Hematopoietic multipotent progenitor cell treated with erythropoietin and hydrocortisone succinate and interleukin-3 and kit ligand, for 15 days (in vitro differentiated cells): ENCODE measurements around the gene METTL25.

Experiments
- DNase-seq: peaks from one replicate; pipeline ENCODE4 v3.0.0-alpha.2; 2015; ENCODE audit warnings: low spot score

The METTL25 gene

GRCh38 chr12:82407481-82407880 lies 49.2 kb downstream of the METTL25 start:
- DNase-seq = no peak

DNA sequence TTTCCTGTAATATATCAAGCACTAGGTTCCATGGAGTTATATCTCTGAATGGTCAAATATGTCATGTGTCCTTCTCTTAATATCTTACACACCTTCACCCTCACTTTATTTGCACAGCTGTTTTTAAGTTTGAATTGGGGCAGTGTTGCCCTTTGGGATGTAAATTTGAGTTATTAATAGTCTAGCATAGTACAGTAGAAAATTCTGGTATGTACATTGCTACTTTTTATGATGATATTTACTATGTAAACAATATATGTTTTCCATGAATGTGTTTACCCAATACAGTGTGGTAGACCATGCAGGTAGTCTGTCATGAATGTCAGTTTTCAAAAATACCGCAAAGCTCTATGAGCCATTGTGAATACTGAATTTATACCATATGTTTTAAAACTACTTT lies 50.5 kb downstream of the METTL25 start:
- DNase-seq = no peak

- DNase-seq = no peak
Observed at GRCh38 chr12:82411546-82412230, 53.4 kb downstream of the METTL25 start.

- no peak for DNase-seq
Observed at GRCh38 chr12:82412246-82412645, 53.9 kb downstream of the METTL25 start.

DNA sequence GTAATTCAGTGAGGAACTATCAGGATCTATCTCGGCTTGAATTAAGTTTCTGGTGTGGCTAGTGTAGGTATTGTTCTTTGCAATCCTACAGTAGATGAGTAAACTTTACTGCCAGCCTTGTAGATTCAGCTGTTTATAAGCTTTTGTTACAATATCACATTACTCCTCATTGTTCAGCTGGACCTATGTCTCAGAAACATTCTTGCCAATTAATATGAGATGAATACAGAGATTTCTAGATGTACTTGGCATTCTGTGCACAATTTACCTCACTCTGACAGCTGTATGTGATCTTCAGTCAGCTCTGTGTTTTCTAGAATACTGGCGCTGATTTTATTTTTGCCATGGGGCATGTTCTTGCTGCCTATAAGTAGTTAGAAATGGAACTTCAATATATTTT lies 55.7 kb downstream of the METTL25 start:
- no peak for DNase-seq

DNA sequence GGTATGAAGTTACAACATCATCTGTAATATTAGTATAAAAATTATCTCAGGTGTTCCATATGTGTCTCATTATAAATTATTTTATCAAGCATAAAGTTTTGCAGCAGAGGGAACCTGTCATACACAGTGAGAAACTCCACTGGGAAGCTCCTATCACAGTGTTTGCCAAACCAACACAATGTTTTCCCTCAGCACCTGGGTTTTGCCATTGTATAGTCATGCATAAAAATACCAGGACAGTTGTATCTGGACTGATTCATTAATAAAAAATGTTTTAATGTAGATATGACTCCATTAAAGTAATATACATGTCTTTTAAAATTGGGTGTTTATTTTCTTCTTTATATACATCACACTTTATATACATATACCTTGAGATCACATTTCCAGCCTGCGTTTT lies 56.6 kb downstream of the METTL25 start:
- DNase-seq = no peak

DNA sequence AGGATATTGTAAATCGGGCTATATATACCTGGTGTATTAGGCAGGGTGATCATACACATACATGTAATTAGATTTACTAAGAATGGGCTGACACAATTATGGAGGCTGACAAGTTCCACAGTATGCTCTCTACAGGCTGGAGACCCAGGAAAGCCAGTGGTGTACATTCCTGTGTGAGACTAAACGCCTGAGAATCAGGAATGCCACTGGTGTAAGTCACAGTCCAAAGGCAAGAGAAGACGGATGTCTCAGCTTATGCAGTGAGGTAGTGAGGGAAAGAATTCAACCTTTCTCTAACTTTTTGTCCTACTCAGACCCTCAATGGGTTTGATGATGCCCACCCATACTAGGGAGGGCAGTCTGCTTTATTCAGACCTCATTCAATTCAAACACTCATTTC lies 57.1 kb downstream of the METTL25 start:
- no peak for DNase-seq

GRCh38 chr12:82425241-82425640 lies 66.9 kb downstream of the METTL25 start:
- DNase-seq = no peak

- no peak for DNase-seq
Observed at GRCh38 chr12:82426081-82426480, 67.8 kb downstream of the METTL25 start.

GRCh38 chr12:82426586-82426985 lies 68.3 kb downstream of the METTL25 start:
- DNase-seq = no peak

GRCh38 chr12:82430541-82431145 lies 72.3 kb downstream of the METTL25 start:
- no peak for DNase-seq

- no peak for DNase-seq
Observed at GRCh38 chr12:82434392-82434911, 76.1 kb downstream of the METTL25 start.

DNA sequence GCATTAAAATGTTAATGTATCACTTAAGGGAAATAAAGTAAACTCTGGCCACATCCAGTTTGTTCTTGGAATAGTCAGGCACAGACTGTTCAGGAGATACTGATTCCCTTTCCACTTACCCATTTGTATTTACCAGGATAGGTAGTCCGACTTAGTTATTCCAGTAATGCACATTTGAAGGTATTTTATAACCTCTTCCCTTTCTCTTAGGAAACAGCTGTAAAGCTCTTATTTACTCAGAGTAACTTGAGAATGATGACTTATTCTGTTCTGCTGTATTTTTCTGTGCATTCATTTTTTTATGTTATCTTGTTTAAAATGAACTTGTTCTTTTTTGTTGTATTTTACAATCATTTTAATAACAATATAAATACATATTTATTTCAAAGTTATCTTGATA lies 78.0 kb downstream of the METTL25 start:
- no peak for DNase-seq

DNA sequence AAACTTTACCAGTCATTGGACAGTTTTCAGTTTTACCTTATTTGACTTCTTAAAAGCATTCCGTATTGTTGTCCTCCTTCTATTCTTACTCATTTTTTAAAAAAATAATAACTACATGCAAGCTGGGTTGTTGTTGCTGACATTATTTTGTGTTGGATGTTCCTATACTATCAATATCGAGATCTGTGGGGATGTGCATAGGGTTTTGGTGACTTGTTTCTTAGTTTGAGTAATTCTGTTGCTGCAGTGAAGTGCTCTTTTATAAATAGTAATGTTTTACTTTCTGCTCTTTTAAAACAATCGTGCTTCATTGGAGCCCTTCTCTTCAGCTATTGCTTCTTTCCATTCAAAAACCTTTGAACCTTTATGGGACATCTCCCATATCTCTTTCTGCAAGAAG lies 79.4 kb downstream of the METTL25 start:
- no peak for DNase-seq

DNA sequence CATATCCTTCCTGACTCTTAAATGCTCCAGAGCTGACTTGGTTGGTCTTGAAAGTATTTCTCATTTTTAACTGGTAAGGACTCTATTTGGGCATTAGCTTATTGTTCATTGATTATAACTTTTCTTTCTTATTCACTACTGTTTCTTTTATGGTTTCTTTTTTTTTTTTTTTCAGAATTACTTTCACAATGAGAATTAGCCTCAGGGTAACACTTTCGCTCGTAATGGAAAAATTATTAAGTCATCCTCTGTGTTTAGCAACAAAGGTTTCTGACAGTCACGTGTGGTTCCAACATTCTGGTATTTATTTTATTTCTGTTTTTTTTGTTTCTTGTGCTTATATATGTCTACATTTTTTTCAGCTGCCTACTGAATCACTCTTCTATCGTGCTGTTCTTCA lies 80.0 kb downstream of the METTL25 start:
- no peak for DNase-seq

DNA sequence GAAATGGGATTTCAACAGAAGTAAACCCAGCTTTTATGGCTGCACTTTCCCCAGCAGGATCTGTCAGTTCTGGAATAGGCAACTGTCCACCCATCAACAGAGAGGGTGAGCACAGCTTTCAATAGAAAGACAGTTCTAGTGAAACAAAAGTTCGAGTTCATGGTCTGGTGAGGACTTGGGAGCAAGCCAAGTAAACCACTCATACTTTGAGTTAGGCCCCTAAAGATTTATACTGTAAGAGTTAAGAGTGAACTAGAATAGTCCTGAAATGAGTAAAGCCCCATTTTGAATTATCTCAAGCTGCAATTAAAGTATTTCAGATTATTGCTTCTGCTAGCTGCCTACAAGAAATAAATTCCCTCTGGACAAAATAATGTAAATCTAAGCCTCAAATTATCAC lies 82.6 kb downstream of the METTL25 start:
- DNase-seq = no peak

DNA sequence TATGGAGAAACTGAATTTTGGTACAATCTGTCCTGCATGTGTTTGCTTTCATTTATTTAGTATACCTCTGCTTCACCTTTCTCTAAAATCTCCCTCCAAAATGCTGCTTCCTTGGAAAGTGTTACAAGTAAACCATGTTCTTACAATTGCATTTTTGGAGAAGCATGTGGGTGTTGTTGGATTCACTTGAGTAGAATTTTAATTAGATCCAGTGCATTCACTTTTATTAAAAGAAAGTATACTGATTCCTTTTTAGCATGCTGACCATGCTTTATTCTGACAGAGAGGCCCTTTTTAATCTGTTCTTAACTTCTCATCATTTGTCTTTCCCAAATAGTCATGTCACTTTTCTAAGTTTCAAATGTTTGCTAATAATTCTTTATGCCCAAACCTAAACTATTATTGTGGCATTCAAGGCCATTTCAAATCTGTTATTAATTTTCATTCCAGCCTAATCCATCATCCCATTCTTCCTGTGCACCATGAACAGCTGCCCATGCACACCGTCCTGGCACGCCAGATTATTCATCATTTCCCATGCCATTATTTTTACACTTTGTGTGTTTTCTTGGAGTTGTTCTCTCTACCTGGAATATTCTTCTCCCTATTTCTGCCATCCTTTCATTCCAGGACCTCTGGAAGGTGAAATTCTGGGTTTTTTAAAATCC lies 90.7 kb downstream of the METTL25 start:
- no peak for DNase-seq

DNA sequence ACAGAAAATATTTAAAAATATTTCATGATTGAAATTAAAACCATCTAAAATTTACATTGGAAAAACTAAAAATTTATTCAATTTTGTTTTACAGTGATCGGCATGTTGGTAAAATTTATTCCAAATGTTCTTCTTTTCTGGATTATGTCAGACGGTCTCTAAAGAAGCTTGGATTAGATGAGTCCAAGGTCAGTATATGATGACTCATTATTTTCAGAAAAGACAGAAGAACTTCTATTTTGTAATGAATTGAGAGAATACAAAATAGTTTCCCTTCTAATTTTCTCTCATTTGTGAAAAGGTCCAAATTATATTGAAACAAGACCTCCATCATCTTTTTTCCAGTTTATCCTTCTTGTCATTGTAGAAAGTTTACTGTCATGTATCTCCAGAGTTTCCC lies 98.3 kb downstream of the METTL25 start:
- DNase-seq = no peak

DNA sequence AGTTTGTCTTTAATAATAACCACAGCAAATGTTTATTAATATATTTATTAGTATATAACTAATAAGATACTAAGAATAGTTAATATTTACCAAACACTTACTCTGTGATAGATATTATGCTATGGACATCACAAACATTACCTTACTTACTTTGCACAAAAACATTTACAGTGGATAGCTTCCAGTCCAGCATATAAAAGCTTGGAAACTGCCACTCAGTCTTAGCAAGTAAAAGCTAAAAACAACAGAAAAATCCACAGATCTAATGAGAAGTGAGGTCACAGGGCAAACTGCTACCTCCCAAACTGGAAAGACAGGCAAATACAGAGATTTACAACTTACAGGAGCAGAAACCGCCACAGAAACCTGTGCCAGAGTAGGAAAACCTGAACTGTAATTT lies 99.8 kb downstream of the METTL25 start:
- no peak for DNase-seq

GRCh38 chr12:82461393-82461792 lies 103.1 kb downstream of the METTL25 start:
- no peak for DNase-seq

GRCh38 chr12:82461836-82462235 lies 103.5 kb downstream of the METTL25 start:
- DNase-seq = no peak

GRCh38 chr12:82468563-82468962 lies 110.2 kb downstream of the METTL25 start:
- DNase-seq = no peak

- DNase-seq = no peak
Observed at GRCh38 chr12:82470906-82471512, 112.7 kb downstream of the METTL25 start.
